ACC112 (cell line): ENCODE results near the gene AGBL1.

Source experiments
- H2AFZ ChIP-seq: fragments of 200-600 bp; sonication (generic); one replicate; pipeline ENCODE4 v1.6.0; 2017; ENCODE audit warnings: antibody characterized with exemption, low read length; ENCODE audit not compliant: unreplicated experiment
- H3K27ac ChIP-seq: fragments of 200-600 bp; sonication (generic); 2 replicates; pipeline ENCODE4 v1.5.1; 2014; ENCODE audit warnings: low read depth, mild to moderate bottlenecking, antibody characterized with exemption, low read length, moderate library complexity
- H3K27me3 ChIP-seq: fragments of 200-600 bp; sonication (generic); 2 replicates; pipeline ENCODE4 v1.6.1; 2014; ENCODE audit warnings: mild to moderate bottlenecking, antibody characterized with exemption, low read length, moderate library complexity, mixed read lengths; ENCODE audit not compliant: insufficient read depth
- H3K36me3 ChIP-seq: fragments of 200-600 bp; sonication (generic); 2 replicates; pipeline ENCODE4 v1.6.1; 2016; ENCODE audit warnings: mild to moderate bottlenecking, antibody characterized with exemption, low read length, moderate library complexity, mixed read lengths; ENCODE audit not compliant: insufficient read depth
- H3K4me1 ChIP-seq: fragments of 200-600 bp; sonication (generic); one replicate; pipeline ENCODE4 v1.6.1; 2016; ENCODE audit warnings: low read length, mixed read lengths; ENCODE audit not compliant: insufficient read depth, unreplicated experiment, control insufficient read depth
- H3K4me3 ChIP-seq: fragments of 200-600 bp; sonication (generic); 2 replicates; pipeline ENCODE4 v1.5.1; 2014; ENCODE audit warnings: mild to moderate bottlenecking, low read depth, low read length
- H3K79me2 ChIP-seq: fragments of 200-600 bp; sonication (generic); one replicate; pipeline ENCODE4 v1.6.0; 2016; ENCODE audit warnings: low read length; ENCODE audit not compliant: control insufficient read depth, unreplicated experiment, insufficient read depth

AGBL1 gene

GRCh38 chr15:86399041-86399954 is 319.6 kb downstream of the AGBL1 start:
- Histone ChIP-seq H2AFZ (no peak overlapping the region), H3K36me3 (no peaks in the 10 kb centered on the region), H3K4me1 (no peaks in the 10 kb centered on the region), H3K27me3 (no peaks in the 10 kb centered on the region), H3K79me2 (no peaks in the 10 kb centered on the region), H3K4me3 (no peak overlapping the region), H3K27ac (no peak overlapping the region)

GRCh38 chr15:86403221-86403620 is 323.6 kb downstream of the AGBL1 start:
- H3K79me2 ChIP-seq: no peaks in the 10 kb centered on the region
- no peak overlapping the region for H3K4me3 ChIP-seq
- no peaks in the 10 kb centered on the region for H3K36me3 ChIP-seq
- H2AFZ ChIP-seq: no peak overlapping the region
- no peaks in the 10 kb centered on the region for H3K27me3 ChIP-seq
- no peak overlapping the region for H3K27ac ChIP-seq
- H3K4me1 ChIP-seq: no peaks in the 10 kb centered on the region

DNA sequence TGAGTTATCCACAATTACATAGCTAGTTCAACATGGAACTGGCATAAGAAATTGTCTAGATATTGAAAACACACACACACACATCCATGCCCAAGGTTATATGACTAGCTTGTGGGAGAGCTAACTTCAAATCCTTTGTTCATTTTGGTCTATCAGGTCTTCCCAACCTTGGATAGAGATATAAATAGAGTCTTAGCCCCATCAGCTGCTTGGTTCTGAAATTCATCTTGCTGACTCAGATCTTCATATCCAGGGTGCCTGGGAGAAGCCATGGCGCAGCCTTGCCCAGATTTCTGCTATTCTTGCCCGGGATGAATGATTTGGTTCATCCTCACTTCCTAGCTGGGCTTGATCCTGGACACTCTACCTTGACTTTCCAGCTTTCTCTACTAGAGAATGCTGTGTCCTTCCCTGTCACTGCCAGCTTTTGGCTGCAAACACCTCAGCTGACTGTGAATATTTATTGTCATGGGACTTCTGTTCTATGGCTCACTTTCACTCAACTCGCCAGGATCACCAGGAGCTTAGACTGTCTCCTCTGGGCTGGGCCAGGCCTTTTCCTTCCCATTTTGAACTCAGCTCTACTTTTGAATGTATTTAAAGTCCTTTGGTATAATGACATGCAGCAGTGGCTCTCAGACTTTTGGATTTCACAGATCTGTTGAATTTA is 324.4 kb downstream of the AGBL1 start:
- Histone ChIP-seq H3K27me3 (no peaks in the 10 kb centered on the region), H3K36me3 (no peaks in the 10 kb centered on the region), H3K27ac (no peak overlapping the region), H3K4me3 (no peak overlapping the region), H3K4me1 (no peaks in the 10 kb centered on the region), H2AFZ (no peak overlapping the region), H3K79me2 (no peaks in the 10 kb centered on the region)

GRCh38 chr15:86408261-86408660 is 328.6 kb downstream of the AGBL1 start:
- Histone ChIP-seq H2AFZ (no peak overlapping the region), H3K4me1 (no peaks in the 10 kb centered on the region), H3K36me3 (no peaks in the 10 kb centered on the region), H3K4me3 (no peak overlapping the region), H3K79me2 (no peaks in the 10 kb centered on the region), H3K27ac (no peak overlapping the region), H3K27me3 (no peaks in the 10 kb centered on the region)

DNA sequence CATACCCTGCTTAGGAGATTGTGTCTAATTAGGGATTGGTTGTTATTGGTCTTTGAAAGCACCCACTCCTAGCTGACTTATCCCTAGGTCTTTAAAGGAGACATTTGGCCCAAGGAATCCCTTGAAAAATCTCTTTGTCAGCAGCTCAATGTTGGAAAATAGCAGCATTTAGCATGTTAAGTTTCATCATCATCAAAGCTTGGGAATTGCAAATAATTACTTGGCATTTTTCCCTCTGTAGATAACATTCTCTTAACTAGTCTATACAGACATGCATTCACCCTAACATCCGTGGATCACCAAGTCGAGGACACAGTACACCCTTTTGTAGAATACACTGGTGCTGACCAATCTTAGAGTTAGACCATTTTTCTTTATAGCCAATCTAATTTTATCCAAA is 332.2 kb downstream of the AGBL1 start:
- H3K27me3 ChIP-seq: no peaks in the 10 kb centered on the region
- H3K79me2 ChIP-seq: no peaks in the 10 kb centered on the region
- no peak overlapping the region for H2AFZ ChIP-seq
- no peaks in the 10 kb centered on the region for H3K36me3 ChIP-seq
- H3K4me1 ChIP-seq: no peaks in the 10 kb centered on the region
- no peak overlapping the region for H3K27ac ChIP-seq
- H3K4me3 ChIP-seq: no peak overlapping the region

DNA sequence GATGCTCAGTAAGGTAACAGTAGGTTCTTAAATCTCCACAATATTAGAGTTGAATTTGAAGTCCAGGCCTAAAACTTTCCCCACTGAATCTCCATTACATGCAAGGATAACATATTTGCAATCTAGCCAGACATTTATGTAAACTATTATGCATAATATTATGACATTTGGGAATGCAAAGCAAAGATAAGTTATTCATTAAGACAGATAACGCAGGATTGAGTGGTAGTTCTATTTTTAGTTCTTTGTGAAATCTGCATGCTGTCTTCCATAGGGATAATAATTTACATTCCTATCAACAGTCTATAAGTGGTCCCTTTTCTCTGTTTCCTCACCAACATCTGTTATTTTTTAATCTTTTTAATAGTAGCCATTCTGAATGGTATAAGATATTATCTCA is 333.5 kb downstream of the AGBL1 start:
- Histone ChIP-seq H3K4me1 (no peaks in the 10 kb centered on the region), H2AFZ (no peak overlapping the region), H3K27ac (no peak overlapping the region), H3K4me3 (no peak overlapping the region), H3K36me3 (no peaks in the 10 kb centered on the region), H3K27me3 (no peaks in the 10 kb centered on the region), H3K79me2 (no peaks in the 10 kb centered on the region)

DNA sequence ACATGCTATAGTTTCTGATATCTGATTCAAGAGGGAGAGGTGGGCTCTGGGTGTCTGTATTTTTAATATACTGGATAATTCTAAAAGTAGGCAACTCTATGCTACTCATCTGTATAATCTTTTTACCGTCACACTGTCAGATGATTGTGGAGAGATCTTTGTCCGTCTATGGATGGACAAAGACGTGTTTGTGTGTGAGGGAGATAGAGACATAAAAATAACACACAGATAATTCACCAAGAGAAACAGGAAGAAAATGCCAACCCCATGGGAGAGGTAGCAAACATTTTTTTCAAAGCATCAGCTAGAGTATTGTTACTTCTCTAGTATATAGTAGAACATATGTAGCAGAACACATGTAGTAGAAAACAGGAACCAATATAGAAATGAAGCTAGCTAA is 346.1 kb downstream of the AGBL1 start:
- no peaks in the 10 kb centered on the region for H3K27me3 ChIP-seq
- no peaks in the 10 kb centered on the region for H3K36me3 ChIP-seq
- H2AFZ ChIP-seq: no peak overlapping the region
- H3K4me3 ChIP-seq: no peak overlapping the region
- no peak overlapping the region for H3K27ac ChIP-seq
- H3K4me1 ChIP-seq: no peaks in the 10 kb centered on the region
- no peaks in the 10 kb centered on the region for H3K79me2 ChIP-seq

- Histone ChIP-seq H3K36me3 (no peaks in the 10 kb centered on the region), H3K79me2 (no peaks in the 10 kb centered on the region), H3K4me1 (no peaks in the 10 kb centered on the region), H2AFZ (no peak overlapping the region), H3K4me3 (no peak overlapping the region), H3K27me3 (no peaks in the 10 kb centered on the region), H3K27ac (no peak overlapping the region)
Measured at GRCh38 chr15:86432861-86433260, 353.2 kb downstream of the AGBL1 start.

DNA sequence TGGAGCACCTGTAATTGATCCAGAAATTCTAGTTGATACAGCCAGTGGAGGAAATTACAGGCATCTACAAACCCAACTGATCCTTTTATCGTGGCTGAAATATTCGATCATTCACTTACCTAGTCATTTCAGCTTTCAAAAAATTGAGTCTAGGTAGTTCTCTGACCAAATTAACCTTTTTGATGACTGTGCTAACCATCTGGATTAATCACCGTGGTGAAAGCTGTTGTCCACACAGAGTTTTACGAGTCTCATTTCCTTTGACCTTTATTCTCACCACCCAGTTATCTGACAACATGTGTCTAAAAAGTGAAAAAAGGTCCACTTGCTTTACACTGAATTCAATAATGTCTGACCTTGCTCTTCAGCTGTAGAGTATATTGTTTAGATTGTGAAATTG is 354.3 kb downstream of the AGBL1 start:
- Histone ChIP-seq H3K27ac (no peak overlapping the region), H3K27me3 (no peaks in the 10 kb centered on the region), H3K79me2 (no peaks in the 10 kb centered on the region), H2AFZ (no peak overlapping the region), H3K4me1 (no peaks in the 10 kb centered on the region), H3K36me3 (no peaks in the 10 kb centered on the region), H3K4me3 (no peak overlapping the region)

GRCh38 chr15:86439614-86440013 is 359.9 kb downstream of the AGBL1 start:
- no peaks in the 10 kb centered on the region for H3K36me3 ChIP-seq
- H2AFZ ChIP-seq: no peak overlapping the region
- H3K27ac ChIP-seq: no peak overlapping the region

DNA sequence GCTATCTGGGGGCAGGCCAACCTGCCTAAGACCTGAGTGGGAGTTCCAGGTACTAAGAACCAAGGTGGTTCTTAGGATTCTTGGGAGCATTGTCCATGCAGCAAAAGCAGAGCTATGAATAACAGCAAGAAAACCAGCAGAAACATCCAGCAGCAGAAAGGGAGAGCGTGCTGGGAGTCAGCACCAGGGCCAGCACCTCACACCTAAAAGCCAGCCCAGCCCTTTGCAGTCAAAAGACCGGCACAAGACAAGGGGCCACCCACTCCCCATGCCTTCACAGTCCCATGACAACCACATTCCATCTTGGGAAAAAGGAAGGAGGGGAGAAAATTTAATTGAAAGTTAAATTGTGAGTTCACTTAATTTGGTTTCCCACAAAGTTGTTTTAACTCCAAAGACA is 364.9 kb downstream of the AGBL1 start:
- no peak overlapping the region for H3K4me3 ChIP-seq
- no peak overlapping the region for H3K27ac ChIP-seq
- no peaks in the 10 kb centered on the region for H3K27me3 ChIP-seq

More at GRCh38 chr15:86439614-86440013, 359.9 kb downstream of the AGBL1 start:
- no peaks in the 10 kb centered on the region for H3K27me3 ChIP-seq
- no peaks in the 10 kb centered on the region for H3K79me2 ChIP-seq
- no peak overlapping the region for H3K4me3 ChIP-seq
- H3K4me1 ChIP-seq: no peaks in the 10 kb centered on the region

More for the DNA sequence above, 364.9 kb downstream of the AGBL1 start:
- H3K79me2 ChIP-seq: no peaks in the 10 kb centered on the region
- H2AFZ ChIP-seq: no peak overlapping the region
- H3K4me1 ChIP-seq: no peaks in the 10 kb centered on the region
- H3K36me3 ChIP-seq: no peaks in the 10 kb centered on the region
